GM11168 (cell line): Measurements from ENCODE around the gene SEC11C.

ENCODE experiments used
- in situ Hi-C: fragments of 300-500 bp; cut with MboI; formaldehyde crosslinking; loops from one replicate; pipeline ENCODE4 v1.12.0; 2022; ENCODE audit warnings: low sequenced_read_pairs; ENCODE audit not compliant: unreplicated experiment

The SEC11C gene

DNA sequence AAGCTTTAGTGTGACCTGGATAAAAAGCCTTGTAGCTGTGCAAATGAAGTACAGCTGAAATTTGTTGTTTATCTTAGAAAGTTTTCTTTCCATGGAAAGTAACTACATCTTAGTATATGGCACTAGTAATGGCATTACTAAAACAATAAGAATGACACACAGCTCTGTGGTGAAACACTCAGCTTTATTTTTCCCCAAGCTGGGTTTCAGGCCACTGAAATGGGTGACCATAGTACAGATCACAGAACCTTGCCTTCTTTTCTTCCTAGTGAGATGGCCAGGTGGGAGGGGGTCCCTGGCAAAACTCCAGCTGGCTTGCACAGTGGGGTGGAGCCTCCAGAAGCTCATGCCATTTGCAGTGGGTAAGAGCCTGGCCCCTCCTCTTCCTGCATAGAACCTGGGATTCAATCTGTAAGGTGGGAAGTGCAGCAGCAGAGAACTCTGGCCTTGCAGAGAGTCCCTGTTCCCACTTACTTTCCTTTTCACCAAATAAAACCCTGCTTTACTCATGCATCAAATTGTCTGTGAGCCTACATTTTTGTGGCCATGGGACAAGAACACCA lies 62.7 kb downstream of the SEC11C start:
- in situ Hi-C loops, result no loop called here

DNA sequence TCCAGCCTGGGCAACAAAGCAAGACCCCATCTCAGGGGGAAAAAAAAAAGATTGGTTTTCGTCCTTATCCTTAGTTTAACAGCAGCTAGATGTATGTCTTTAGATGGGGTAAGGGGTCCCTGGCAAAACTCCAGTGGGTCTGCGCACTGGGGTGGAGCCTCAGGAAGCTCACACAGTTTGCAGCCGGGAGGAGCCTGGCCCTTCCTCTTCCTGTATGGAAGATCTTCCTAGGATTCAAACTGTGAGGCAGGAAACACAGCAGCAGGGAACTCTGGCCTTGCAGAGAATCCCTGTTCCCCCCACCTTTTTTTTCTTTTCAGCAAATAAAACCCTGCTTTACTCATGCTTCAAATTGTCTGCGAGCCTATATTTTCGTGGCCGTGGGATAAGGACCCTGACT lies 67.8 kb downstream of the SEC11C start:
- in situ Hi-C loops, result no loop called here
